Astrocyte (in vitro differentiated cells and primary cell): ENCODE measurements around the gene ETV5. TPM values are rescaled to one million over a fixed set of nuclear protein-coding genes. Genes with fewer than 3 reads are reported as not detected.

Experiments
- DNase-seq: peaks from one replicate; pipeline ENCODE4 v3.0.0-alpha.2; 2010; ENCODE audit warnings: low read depth
- FAIRE-seq: peaks from 2 replicates; lab custom pipeline; 2011; peaks lifted over from hg19 to GRCh38; lab: Jason Lieb, UNC
- H2AFZ ChIP-seq: 2 replicates; pipeline ENCODE4 v1.6.0; 2012; ENCODE audit warnings: low read depth, low read length, inconsistent platforms
- H3K27ac ChIP-seq: 2 replicates; pipeline ENCODE4 v1.5.1; 2011; ENCODE audit warnings: low read depth, low read length, inconsistent platforms
- H3K27me3 ChIP-seq: 2 replicates; pipeline ENCODE4 v1.6.0; 2011; ENCODE audit warnings: low read length, inconsistent platforms; ENCODE audit not compliant: insufficient read depth
- H3K36me3 ChIP-seq: 2 replicates; pipeline ENCODE4 v1.5.1; 2011; ENCODE audit warnings: low read length, inconsistent platforms; ENCODE audit not compliant: insufficient read depth
- H3K4me1 ChIP-seq: 2 replicates; pipeline ENCODE4 v1.5.1; 2011; ENCODE audit warnings: low read length, inconsistent platforms; ENCODE audit not compliant: insufficient read depth
- H3K4me2 ChIP-seq: 2 replicates; pipeline ENCODE4 v1.6.0; 2012; ENCODE audit warnings: low read length, inconsistent platforms
- H3K4me3 ChIP-seq: 2 replicates; pipeline ENCODE4 v1.5.1; 2011; ENCODE audit warnings: low read depth, mild to moderate bottlenecking, low read length, inconsistent platforms; ENCODE audit not compliant: insufficient read depth
- H3K79me2 ChIP-seq: 2 replicates; pipeline ENCODE4 v1.6.0; 2012; ENCODE audit warnings: mild to moderate bottlenecking, low read length, inconsistent platforms; ENCODE audit not compliant: insufficient read depth
- H3K9ac ChIP-seq: 2 replicates; pipeline ENCODE4 v1.6.0; 2012; ENCODE audit warnings: mild to moderate bottlenecking, low read length, inconsistent platforms
- H3K9me3 ChIP-seq: 2 replicates; pipeline ENCODE4 v1.5.1; 2012; ENCODE audit warnings: low read depth, mild to moderate bottlenecking, low read length, inconsistent platforms; ENCODE audit not compliant: insufficient read depth
- H4K20me1 ChIP-seq: 2 replicates; pipeline ENCODE4 v1.6.0; 2012; ENCODE audit warnings: low read length, inconsistent platforms; ENCODE audit not compliant: insufficient read depth
- H3K27ac Mint-ChIP-seq: one replicate; pipeline ENCODE4 v1.8.0; 2021; ENCODE audit warnings: mild to moderate bottlenecking, mixed read lengths; ENCODE audit not compliant: unreplicated experiment
- H3K27me3 Mint-ChIP-seq: one replicate; pipeline ENCODE4 v1.8.0; 2021; ENCODE audit warnings: low read depth, mixed read lengths; ENCODE audit not compliant: unreplicated experiment
- H3K36me3 Mint-ChIP-seq: one replicate; pipeline ENCODE4 v1.8.0; 2021; ENCODE audit warnings: low read depth, mixed read lengths; ENCODE audit not compliant: unreplicated experiment
- H3K4me1 Mint-ChIP-seq: one replicate; pipeline ENCODE4 v1.8.0; 2021; ENCODE audit warnings: low read depth, mixed read lengths; ENCODE audit not compliant: unreplicated experiment
- H3K4me3 Mint-ChIP-seq: one replicate; pipeline ENCODE4 v1.8.0; 2021; ENCODE audit warnings: mild to moderate bottlenecking, moderate library complexity, mixed read lengths; ENCODE audit not compliant: unreplicated experiment
- H3K9me3 Mint-ChIP-seq: one replicate; pipeline ENCODE4 v1.8.0; 2021; ENCODE audit warnings: mild to moderate bottlenecking, mixed read lengths; ENCODE audit not compliant: unreplicated experiment
- CTCF ChIP-seq: IDR thresholded peaks from 2 replicates; pipeline ENCODE4 v1.5.1; 2011; ENCODE audit warnings: low read depth, mild to moderate bottlenecking, inconsistent platforms, low read length, moderate library complexity; ENCODE audit not compliant: insufficient read depth
- EZH2 ChIP-seq: IDR thresholded peaks from 2 replicates; pipeline ENCODE4 v1.6.1; 2012; ENCODE audit warnings: mild to moderate bottlenecking, low read length, inconsistent platforms; ENCODE audit not compliant: insufficient read depth
- total RNA-seq: library from RNA; stranded (reverse); gene quantifications from 2 replicates; pipeline ENCODE4 v1.2.1, GENCODE V29; 2021

The ETV5 gene
- total RNA-seq, 1 donor from 2014 or later: 55.3 TPM

GRCh38 chr3:186117521-186118134 is 8.7 kb upstream of the ETV5 start:
- Histone ChIP-seq H3K4me2 (no peak overlapping the region), H3K9ac (no peak overlapping the region), H4K20me1 (no peaks in the 10 kb centered on the region), H3K27me3 (peaks cover 32% of the 10 kb centered on the region), H3K9me3 (no peaks in the 10 kb centered on the region), H3K4me3 (no peak overlapping the region), H3K36me3 (no peaks in the 10 kb centered on the region), H2AFZ (no peak overlapping the region), H3K4me1 (no peaks in the 10 kb centered on the region), H3K27ac (no peak overlapping the region), H3K79me2 (no peaks in the 10 kb centered on the region)
- Mint-ChIP-seq H3K4me1 (peaks cover 9% of the 10 kb centered on the region), H3K27me3 (peaks cover 52% of the 10 kb centered on the region), H3K36me3 (no peaks in the 10 kb centered on the region), H3K4me3 (no peak overlapping the region), H3K27ac (no peak overlapping the region), H3K9me3 (no peaks in the 10 kb centered on the region)
- no peak for FAIRE-seq
- TF ChIP-seq CTCF (no peak), EZH2 (no peak)
- no peak for DNase-seq

DNA sequence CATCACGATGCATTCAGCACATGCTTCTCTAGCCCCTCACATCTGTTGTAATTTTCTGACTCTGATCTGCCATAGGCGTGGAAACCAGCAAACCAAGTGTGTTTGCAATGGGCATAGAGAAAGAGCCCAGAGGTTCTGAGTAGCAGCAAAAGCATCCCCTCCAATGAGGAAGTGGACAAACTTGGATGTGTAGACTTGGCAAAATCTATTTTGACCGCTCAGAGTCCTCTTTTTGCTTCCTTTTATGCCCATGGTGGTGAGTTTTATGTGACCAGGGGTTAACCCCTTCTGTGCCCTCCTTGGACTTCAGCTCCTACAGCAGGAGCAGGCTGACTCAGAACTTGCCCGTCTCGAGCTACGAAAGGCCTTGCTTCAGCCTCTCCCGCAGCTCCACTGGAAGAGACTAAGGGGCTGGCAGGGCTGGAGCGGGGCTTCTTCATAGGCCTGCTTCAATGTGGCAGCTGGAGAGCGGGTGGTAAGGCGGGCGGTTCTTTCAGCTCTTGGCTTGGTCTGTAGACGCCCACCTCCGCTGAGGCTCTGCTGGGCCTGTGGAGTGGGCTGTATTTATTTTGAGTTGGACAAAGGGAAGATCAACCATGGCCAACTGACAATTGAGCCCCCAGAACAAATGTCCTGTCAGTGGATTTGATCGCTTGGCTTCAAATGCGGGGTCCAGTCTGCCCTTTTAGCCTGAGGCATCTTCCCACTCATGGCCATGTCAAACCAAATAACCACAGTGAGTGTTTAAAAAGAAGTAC is 6.5 kb upstream of the ETV5 start:
- TF ChIP-seq EZH2 (no peak), CTCF (no peak)
- Histone ChIP-seq H3K9ac (no peak overlapping the region), H3K4me3 (no peak overlapping the region), H3K4me2 (no peak overlapping the region), H3K79me2 (no peaks in the 10 kb centered on the region), H3K36me3 (no peaks in the 10 kb centered on the region), H3K4me1 (peaks cover 3% of the 10 kb centered on the region), H4K20me1 (no peaks in the 10 kb centered on the region), H2AFZ (no peak overlapping the region), H3K27me3 (peaks cover 29% of the 10 kb centered on the region), H3K27ac (no peak overlapping the region), H3K9me3 (no peaks in the 10 kb centered on the region)
- no peak for DNase-seq
- FAIRE-seq: no peak
- Mint-ChIP-seq H3K4me1 (peaks cover 5% of the 10 kb centered on the region), H3K27ac (no peak overlapping the region), H3K36me3 (no peaks in the 10 kb centered on the region), H3K4me3 (no peak overlapping the region), H3K27me3 (peaks cover 72% of the 10 kb centered on the region), H3K9me3 (no peaks in the 10 kb centered on the region)
